Effector CD4-positive, alpha-beta T cell (primary cell): ENCODE data around the gene ZBTB34.

Source experiments
- DNase-seq: peaks from one replicate; pipeline ENCODE4 v3.0.0-alpha.2; 2020

ZBTB34 gene

DNA sequence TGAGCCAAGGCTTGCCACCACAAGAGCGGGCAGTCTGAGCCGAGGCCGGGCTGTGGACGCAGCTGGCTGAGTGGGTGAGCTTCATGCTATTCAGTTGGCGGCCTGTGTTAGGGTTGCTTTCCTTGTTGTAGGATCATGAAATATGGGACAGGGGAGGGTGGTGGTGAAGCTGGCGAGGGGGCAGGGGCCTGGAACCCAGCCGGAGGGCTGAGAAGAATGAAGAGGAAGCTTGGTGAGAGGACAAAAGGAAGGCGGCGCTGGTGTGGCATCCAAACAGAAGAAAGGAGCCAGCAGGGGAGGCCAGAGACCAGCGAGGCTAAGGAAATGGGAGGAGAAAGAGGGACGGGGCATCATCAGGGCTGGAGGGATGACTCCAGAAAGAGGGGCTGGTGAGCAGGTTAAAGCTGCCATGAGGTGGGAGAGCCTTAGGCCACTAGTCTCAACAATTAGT is 72.5 kb downstream of the ZBTB34 start:
- no peak for DNase-seq

DNA sequence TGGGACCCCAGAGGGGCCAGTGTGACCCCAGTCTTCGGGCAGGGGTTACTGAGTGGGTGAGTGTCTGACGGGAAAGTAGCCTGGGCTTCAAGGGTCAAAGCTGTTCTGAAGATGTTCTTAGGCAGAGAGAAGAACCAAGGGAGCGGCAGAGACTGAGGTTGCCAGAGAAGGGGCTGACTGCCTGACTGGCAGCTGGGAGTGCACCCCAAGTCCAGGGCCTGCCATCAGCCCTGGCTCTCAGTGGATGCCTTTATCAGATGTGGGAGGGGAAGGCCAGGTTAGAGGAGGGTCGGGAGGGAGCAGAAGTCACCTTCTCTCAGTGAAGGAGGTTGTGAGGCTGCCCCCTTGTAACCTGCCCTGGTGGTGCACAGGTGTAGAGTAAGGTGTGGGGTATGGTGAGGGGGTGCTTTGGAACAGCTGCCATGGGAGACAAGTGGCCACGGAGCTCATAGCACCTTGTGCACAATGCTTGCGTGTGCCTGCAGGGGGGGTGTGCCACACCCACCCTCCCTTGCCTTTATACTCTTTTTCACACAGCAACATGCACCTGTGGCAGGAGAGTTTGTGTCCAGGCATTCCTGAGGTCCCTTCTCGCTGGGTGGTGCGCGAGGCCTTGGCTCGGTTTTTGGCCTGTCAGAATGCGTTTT is 73.0 kb downstream of the ZBTB34 start:
- DNase-seq: no peak

DNA sequence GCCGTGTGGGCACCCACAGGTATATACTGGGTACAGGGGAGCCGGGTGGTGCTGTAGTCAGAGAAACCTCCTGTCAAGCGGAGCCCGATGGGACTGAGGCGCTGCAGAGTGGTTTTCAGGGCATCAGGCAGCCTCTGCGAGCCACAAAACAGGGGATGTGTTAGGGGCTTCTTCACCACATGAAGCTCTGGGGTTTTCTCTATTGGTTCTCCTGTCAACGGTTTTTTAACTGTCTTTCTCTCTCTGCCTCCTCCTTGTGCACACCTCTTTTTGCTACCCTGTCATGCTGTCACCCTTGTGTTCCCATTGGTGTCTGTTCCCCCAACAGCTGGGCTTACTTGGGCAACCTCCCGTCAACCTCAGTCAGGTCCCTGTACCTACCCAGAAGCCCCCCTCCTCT is 74.0 kb downstream of the ZBTB34 start:
- no peak for DNase-seq
